HepG2 (cell line): ENCODE data around the gene AUP1. TPM values are rescaled to one million over a fixed set of nuclear protein-coding genes. Genes with fewer than 3 reads are reported as not detected.

Experiments used
- AHR ChIP-seq: IDR thresholded peaks from 2 replicates; pipeline ENCODE4 v1.6.1; 2018; ENCODE audit warnings: missing genetic modification reagents, missing compliant biosample characterization
- RARA ChIP-seq: IDR thresholded peaks from 2 replicates; pipeline ENCODE4 v1.6.1; 2016; ENCODE audit warnings: missing genetic modification reagents, missing compliant biosample characterization
- RXRA ChIP-seq: sonication (generic); formaldehyde crosslinking; IDR thresholded peaks from 2 replicates; pipeline ENCODE4 v1.5.1; 2020; ENCODE audit warnings: missing genetic modification reagents
- TEAD3 ChIP-seq: optimal IDR thresholded peaks from 2 replicates; pipeline ENCODE3; 2016; ENCODE audit warnings: borderline replicate concordance
- XBP1 ChIP-seq: sonication (generic); formaldehyde crosslinking; IDR thresholded peaks from 2 replicates; pipeline ENCODE4 v1.5.0; 2020; ENCODE audit warnings: missing genetic modification reagents
- ZC3H4 ChIP-seq: sonication (generic); formaldehyde crosslinking; IDR thresholded peaks from 2 replicates; pipeline ENCODE4 v1.4.0; 2020; ENCODE audit warnings: missing genetic modification reagents, borderline replicate concordance
- ZMAT3 ChIP-seq: sonication (generic); formaldehyde crosslinking; conservative IDR thresholded peaks from 2 replicates; pipeline ENCODE4 v1.7.0; 2021; ENCODE audit warnings: missing genetic modification reagents
- ZNF12 ChIP-seq: sonication (generic); formaldehyde crosslinking; IDR thresholded peaks from 2 replicates; pipeline ENCODE4 v1.5.0; 2020; ENCODE audit warnings: missing genetic modification reagents
- ZNF343 ChIP-seq: sonication (generic); formaldehyde crosslinking; IDR thresholded peaks from 2 replicates; pipeline ENCODE4 v1.4.0; 2020; ENCODE audit warnings: mild to moderate bottlenecking, missing genetic modification reagents
- ZNF503 ChIP-seq: sonication (generic); formaldehyde crosslinking; IDR thresholded peaks from 2 replicates; pipeline ENCODE4 v1.4.0; 2020; ENCODE audit warnings: missing genetic modification reagents
- ZNF589 ChIP-seq: sonication (generic); formaldehyde crosslinking; conservative IDR thresholded peaks from 2 replicates; pipeline ENCODE4 v1.8.0; 2022; ENCODE audit warnings: mild to moderate bottlenecking, moderate library complexity, missing genetic modification reagents
- ZNF619 ChIP-seq: sonication (generic); formaldehyde crosslinking; IDR thresholded peaks from 2 replicates; pipeline ENCODE4 v1.4.0; 2020; ENCODE audit warnings: mild to moderate bottlenecking, missing genetic modification reagents
- ZNF672 ChIP-seq: sonication (generic); formaldehyde crosslinking; IDR thresholded peaks from 2 replicates; pipeline ENCODE4 v1.8.1; 2022; ENCODE audit warnings: missing genetic modification reagents
- ZSCAN5A ChIP-seq: sonication (generic); formaldehyde crosslinking; IDR thresholded peaks from 2 replicates; pipeline ENCODE4 v1.8.0; 2022; ENCODE audit warnings: mild to moderate bottlenecking, missing genetic modification reagents, borderline replicate concordance
- polyA plus RNA-seq, 8 experiments: library from polyadenylated mRNA; depleted of rRNA in 3 of 8; stranded (reverse) in 7 of 8; unstranded in 1 of 8; fragments of >200 nt; fragmentation: Illumina TruSeq in 4 of 8; extraction: Trizol in 4 of 8; gene quantifications; 2 replicates each; pipeline versions ENCODE4 v1.2.1 to v1.2.3, GENCODE V29; 2011 to 2016; ENCODE audit warnings: low read depth in 4 of 8, missing spikeins in 1 of 8, mixed read lengths in 1 of 8; ENCODE audit not compliant: insufficient read depth in 1 of 8
- total RNA-seq, 5 experiments: library from RNA; depleted of rRNA; stranded (reverse); fragments of >200 nt; fragmentation: Illumina TruSeq; extraction: Trizol; gene quantifications; 2 replicates each; pipeline ENCODE4 v1.2.3, GENCODE V29; 2016; ENCODE audit warnings: low read depth in 1 of 5
- TF ChIP-seq, protein P1 (sequence below): sonication (generic); formaldehyde crosslinking; IDR thresholded peaks from 2 replicates; pipeline ENCODE4 v1.4.0; 2020; ENCODE audit warnings: missing genetic modification reagents
- TF ChIP-seq, protein P2 (sequence below): sonication (generic); formaldehyde crosslinking; IDR thresholded peaks from 2 replicates; pipeline ENCODE4 v1.4.0; 2020; ENCODE audit warnings: mild to moderate bottlenecking, missing genetic modification reagents
- TF ChIP-seq, protein P3 (sequence below): sonication (generic); formaldehyde crosslinking; IDR thresholded peaks from 2 replicates; pipeline ENCODE4 v1.5.0; 2020; ENCODE audit warnings: mild to moderate bottlenecking, missing genetic modification reagents

The AUP1 gene
- total and polyA plus RNA-seq, 2 of the 13 experiments (the other 11 are each of a cell fraction or from before 2014, with no cell fraction given), result 174 to 267 TPM

- TF ChIP-seq ZNF672 (no peak), RARA (CRISPR knock-in tag) (peak; percentile 100), ZNF12 (CRISPR knock-in tag) (no peak), ZNF503 (peak; percentile 25; the same call in 1 of the 2 replicates), ZNF589 (peak; percentile 80), TEAD3 (CRISPR knock-in tag) (peak; percentile 74), ZSCAN5A (no peak), ZNF343 (no peak), ZC3H4 (CRISPR knock-in tag) (no peak), ZNF619 (CRISPR knock-in tag) (peak; percentile 36; the same call in 1 of the 2 replicates), RXRA (peak; percentile 100), ZMAT3 (CRISPR knock-in tag) (0 out of 2 replicates have a peak, but pooled peaks have one; percentile 63), XBP1 (CRISPR knock-in tag) (no peak), AHR (CRISPR knock-in tag) (peak; percentile 49; the same call in 1 of the 2 replicates)
- TF ChIP-seq, protein P1, sequence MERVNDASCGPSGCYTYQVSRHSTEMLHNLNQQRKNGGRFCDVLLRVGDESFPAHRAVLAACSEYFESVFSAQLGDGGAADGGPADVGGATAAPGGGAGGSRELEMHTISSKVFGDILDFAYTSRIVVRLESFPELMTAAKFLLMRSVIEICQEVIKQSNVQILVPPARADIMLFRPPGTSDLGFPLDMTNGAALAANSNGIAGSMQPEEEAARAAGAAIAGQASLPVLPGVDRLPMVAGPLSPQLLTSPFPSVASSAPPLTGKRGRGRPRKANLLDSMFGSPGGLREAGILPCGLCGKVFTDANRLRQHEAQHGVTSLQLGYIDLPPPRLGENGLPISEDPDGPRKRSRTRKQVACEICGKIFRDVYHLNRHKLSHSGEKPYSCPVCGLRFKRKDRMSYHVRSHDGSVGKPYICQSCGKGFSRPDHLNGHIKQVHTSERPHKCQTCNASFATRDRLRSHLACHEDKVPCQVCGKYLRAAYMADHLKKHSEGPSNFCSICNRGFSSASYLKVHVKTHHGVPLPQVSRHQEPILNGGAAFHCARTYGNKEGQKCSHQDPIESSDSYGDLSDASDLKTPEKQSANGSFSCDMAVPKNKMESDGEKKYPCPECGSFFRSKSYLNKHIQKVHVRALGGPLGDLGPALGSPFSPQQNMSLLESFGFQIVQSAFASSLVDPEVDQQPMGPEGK, result peak; percentile 96
- TF ChIP-seq, protein P2, sequence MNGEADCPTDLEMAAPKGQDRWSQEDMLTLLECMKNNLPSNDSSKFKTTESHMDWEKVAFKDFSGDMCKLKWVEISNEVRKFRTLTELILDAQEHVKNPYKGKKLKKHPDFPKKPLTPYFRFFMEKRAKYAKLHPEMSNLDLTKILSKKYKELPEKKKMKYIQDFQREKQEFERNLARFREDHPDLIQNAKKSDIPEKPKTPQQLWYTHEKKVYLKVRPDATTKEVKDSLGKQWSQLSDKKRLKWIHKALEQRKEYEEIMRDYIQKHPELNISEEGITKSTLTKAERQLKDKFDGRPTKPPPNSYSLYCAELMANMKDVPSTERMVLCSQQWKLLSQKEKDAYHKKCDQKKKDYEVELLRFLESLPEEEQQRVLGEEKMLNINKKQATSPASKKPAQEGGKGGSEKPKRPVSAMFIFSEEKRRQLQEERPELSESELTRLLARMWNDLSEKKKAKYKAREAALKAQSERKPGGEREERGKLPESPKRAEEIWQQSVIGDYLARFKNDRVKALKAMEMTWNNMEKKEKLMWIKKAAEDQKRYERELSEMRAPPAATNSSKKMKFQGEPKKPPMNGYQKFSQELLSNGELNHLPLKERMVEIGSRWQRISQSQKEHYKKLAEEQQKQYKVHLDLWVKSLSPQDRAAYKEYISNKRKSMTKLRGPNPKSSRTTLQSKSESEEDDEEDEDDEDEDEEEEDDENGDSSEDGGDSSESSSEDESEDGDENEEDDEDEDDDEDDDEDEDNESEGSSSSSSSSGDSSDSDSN (CRISPR knock-in tag), result no peak
- TF ChIP-seq, protein P3, sequence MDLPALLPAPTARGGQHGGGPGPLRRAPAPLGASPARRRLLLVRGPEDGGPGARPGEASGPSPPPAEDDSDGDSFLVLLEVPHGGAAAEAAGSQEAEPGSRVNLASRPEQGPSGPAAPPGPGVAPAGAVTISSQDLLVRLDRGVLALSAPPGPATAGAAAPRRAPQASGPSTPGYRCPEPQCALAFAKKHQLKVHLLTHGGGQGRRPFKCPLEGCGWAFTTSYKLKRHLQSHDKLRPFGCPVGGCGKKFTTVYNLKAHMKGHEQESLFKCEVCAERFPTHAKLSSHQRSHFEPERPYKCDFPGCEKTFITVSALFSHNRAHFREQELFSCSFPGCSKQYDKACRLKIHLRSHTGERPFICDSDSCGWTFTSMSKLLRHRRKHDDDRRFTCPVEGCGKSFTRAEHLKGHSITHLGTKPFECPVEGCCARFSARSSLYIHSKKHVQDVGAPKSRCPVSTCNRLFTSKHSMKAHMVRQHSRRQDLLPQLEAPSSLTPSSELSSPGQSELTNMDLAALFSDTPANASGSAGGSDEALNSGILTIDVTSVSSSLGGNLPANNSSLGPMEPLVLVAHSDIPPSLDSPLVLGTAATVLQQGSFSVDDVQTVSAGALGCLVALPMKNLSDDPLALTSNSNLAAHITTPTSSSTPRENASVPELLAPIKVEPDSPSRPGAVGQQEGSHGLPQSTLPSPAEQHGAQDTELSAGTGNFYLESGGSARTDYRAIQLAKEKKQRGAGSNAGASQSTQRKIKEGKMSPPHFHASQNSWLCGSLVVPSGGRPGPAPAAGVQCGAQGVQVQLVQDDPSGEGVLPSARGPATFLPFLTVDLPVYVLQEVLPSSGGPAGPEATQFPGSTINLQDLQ, result no peak
Measured at GRCh38 chr2:74502147-74502719, 27.3 kb downstream of the AUP1 start (continued).
